HTR-8/SVneo (cell line): ENCODE results near the gene CALN1.
"Not testable (repeated sequence)": the region's sequence is repeated elsewhere in the genome, so short reads cannot be mapped to it uniquely, and the experiment has no call there.

Source experiments
- DNase-seq: peaks from one replicate; pipeline ENCODE4 v3.0.0; 2011; ENCODE audit warnings: low spot score, mixed read lengths; ENCODE audit not compliant: insufficient read length
- FAIRE-seq: peaks from 2 replicates; lab custom pipeline; 2011; peaks lifted over from hg19 to GRCh38; lab: Jason Lieb, UNC

CALN1 gene

GRCh38 chr7:72114129-72114528 lies 298.0 kb downstream of the CALN1 start:
- FAIRE-seq (no peak), DNase-seq (no peak)

GRCh38 chr7:72112992-72113391 lies 299.1 kb downstream of the CALN1 start:
- DNase-seq (no peak), FAIRE-seq (no peak)

- DNase-seq: no peak
- FAIRE-seq: no peak
Measured at GRCh38 chr7:72112530-72112929, 299.6 kb downstream of the CALN1 start.

- no peak for FAIRE-seq
- no peak for DNase-seq
Measured at GRCh38 chr7:72111086-72111485, 301.1 kb downstream of the CALN1 start.

GRCh38 chr7:72109566-72109965 lies 302.6 kb downstream of the CALN1 start:
- FAIRE-seq: no peak
- no peak for DNase-seq

- no peak for FAIRE-seq
Measured at GRCh38 chr7:72106405-72106804, 305.7 kb downstream of the CALN1 start.

GRCh38 chr7:72101444-72101843 lies 310.7 kb downstream of the CALN1 start:
- FAIRE-seq (no peak), DNase-seq (no peak)

More at GRCh38 chr7:72106405-72106804, 305.7 kb downstream of the CALN1 start:
- DNase-seq: no peak

GRCh38 chr7:72099784-72100183 lies 312.4 kb downstream of the CALN1 start:
- no peak for FAIRE-seq
- no peak for DNase-seq

- DNase-seq (no peak), FAIRE-seq (no peak)
Measured at GRCh38 chr7:72098807-72099580, 313.1 kb downstream of the CALN1 start.

GRCh38 chr7:72097226-72097625 lies 314.9 kb downstream of the CALN1 start:
- FAIRE-seq: no peak
- no peak for DNase-seq

GRCh38 chr7:72092769-72093168 lies 319.4 kb downstream of the CALN1 start:
- FAIRE-seq: no peak

GRCh38 chr7:72087926-72088325 lies 324.2 kb downstream of the CALN1 start:
- FAIRE-seq (no peak), DNase-seq (no peak)

More at GRCh38 chr7:72092769-72093168, 319.4 kb downstream of the CALN1 start:
- no peak for DNase-seq

GRCh38 chr7:72080865-72081510 lies 331.1 kb downstream of the CALN1 start:
- FAIRE-seq (no peak), DNase-seq (no peak)

GRCh38 chr7:72080341-72080766 lies 331.8 kb downstream of the CALN1 start:
- FAIRE-seq (no peak), DNase-seq (no peak)

- FAIRE-seq: no peak
Measured at GRCh38 chr7:72078856-72079255, 333.3 kb downstream of the CALN1 start.

GRCh38 chr7:72078301-72078700 lies 333.8 kb downstream of the CALN1 start:
- no peak for FAIRE-seq
- no peak for DNase-seq

More at GRCh38 chr7:72078856-72079255, 333.3 kb downstream of the CALN1 start:
- no peak for DNase-seq

- no peak for DNase-seq
- FAIRE-seq: no peak
Measured at GRCh38 chr7:72077786-72078185, 334.4 kb downstream of the CALN1 start.

- FAIRE-seq (no peak), DNase-seq (no peak)
Measured at GRCh38 chr7:72072901-72073300, 339.2 kb downstream of the CALN1 start.

GRCh38 chr7:72069263-72069662 lies 342.9 kb downstream of the CALN1 start:
- FAIRE-seq (no peak), DNase-seq (no peak)

- not testable (repeated sequence) for DNase-seq, FAIRE-seq
Measured at GRCh38 chr7:72065764-72066163, 346.4 kb downstream of the CALN1 start.

- DNase-seq (no peak), FAIRE-seq (no peak)
Measured at GRCh38 chr7:72064916-72065315, 347.2 kb downstream of the CALN1 start.

- no peak for FAIRE-seq
- no peak for DNase-seq
Measured at GRCh38 chr7:72063330-72063729, 348.8 kb downstream of the CALN1 start.
